Neural progenitor cell (in vitro differentiated cells): ENCODE results near the gene ADK.

ENCODE experiments used
- EZH2 ChIP-seq: fragments of 200-600 bp; sonication (generic); IDR thresholded peaks from 2 replicates; pipeline ENCODE4 v1.6.1; 2017; ENCODE audit warnings: antibody characterized with exemption, mild to moderate bottlenecking, moderate library complexity
- TF ChIP-seq, protein P1 (sequence below): fragments of 200-600 bp; sonication (generic); IDR thresholded peaks from 2 replicates; pipeline ENCODE4 v1.5.1; 2017; ENCODE audit warnings: antibody characterized with exemption, mild to moderate bottlenecking

GRCh38 chr10:74453169-74453568 lies 302.1 kb downstream of the ADK start:
- TF ChIP-seq, protein P1, sequence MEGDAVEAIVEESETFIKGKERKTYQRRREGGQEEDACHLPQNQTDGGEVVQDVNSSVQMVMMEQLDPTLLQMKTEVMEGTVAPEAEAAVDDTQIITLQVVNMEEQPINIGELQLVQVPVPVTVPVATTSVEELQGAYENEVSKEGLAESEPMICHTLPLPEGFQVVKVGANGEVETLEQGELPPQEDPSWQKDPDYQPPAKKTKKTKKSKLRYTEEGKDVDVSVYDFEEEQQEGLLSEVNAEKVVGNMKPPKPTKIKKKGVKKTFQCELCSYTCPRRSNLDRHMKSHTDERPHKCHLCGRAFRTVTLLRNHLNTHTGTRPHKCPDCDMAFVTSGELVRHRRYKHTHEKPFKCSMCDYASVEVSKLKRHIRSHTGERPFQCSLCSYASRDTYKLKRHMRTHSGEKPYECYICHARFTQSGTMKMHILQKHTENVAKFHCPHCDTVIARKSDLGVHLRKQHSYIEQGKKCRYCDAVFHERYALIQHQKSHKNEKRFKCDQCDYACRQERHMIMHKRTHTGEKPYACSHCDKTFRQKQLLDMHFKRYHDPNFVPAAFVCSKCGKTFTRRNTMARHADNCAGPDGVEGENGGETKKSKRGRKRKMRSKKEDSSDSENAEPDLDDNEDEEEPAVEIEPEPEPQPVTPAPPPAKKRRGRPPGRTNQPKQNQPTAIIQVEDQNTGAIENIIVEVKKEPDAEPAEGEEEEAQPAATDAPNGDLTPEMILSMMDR = no peak
- no peak for TF ChIP-seq EZH2
